GM23338 (cell line): ENCODE results near the gene ZEB2. TPM values are rescaled to one million over a fixed set of nuclear protein-coding genes. Genes with fewer than 3 reads are reported as not detected.

Experiments
- ATAC-seq: fragments of 200-7000 bp; cut with Tn5 transposase; 3 replicates; pipeline ENCODE4 v1.9.1; 2020
- DNase-seq: peaks from one replicate; pipeline ENCODE4 v3.0.0-alpha.2; 2015; ENCODE audit warnings: low spot score
- H2AFZ ChIP-seq: fragments of 200-600 bp; sonication (generic); 2 replicates; pipeline ENCODE4 v1.8.0; 2016; ENCODE audit warnings: antibody characterized with exemption, mild to moderate bottlenecking, moderate library complexity
- H3F3A ChIP-seq: fragments of 200-600 bp; sonication (generic); replicated peaks from 2 replicates; pipeline ENCODE4 v1.8.0; 2017; ENCODE audit warnings: antibody characterized with exemption, mixed run types, low read depth
- H3K27ac ChIP-seq: fragments of 200-600 bp; sonication (generic); 2 replicates; pipeline ENCODE4 v1.6.1; 2016; ENCODE audit warnings: low read depth
- H3K27me3 ChIP-seq: fragments of 200-600 bp; sonication (generic); 2 replicates; pipeline ENCODE4 v1.8.0; 2016; ENCODE audit warnings: mild to moderate bottlenecking, mixed run types, moderate library complexity; ENCODE audit not compliant: insufficient read depth
- H3K36me3 ChIP-seq: fragments of 200-600 bp; sonication (generic); 2 replicates; pipeline ENCODE4 v1.8.0; 2016; ENCODE audit warnings: mild to moderate bottlenecking; ENCODE audit not compliant: insufficient read depth
- H3K4me1 ChIP-seq: fragments of 200-600 bp; sonication (generic); 2 replicates; pipeline ENCODE4 v1.8.0; 2016; ENCODE audit warnings: mild to moderate bottlenecking, moderate library complexity; ENCODE audit not compliant: insufficient read depth
- H3K4me2 ChIP-seq: fragments of 200-600 bp; sonication (generic); 2 replicates; pipeline ENCODE4 v1.7.1; 2017; ENCODE audit warnings: mixed run types
- H3K4me3 ChIP-seq: fragments of 200-600 bp; sonication (generic); 2 replicates; pipeline ENCODE4 v1.6.1; 2016; ENCODE audit warnings: mixed run types
- H3K79me2 ChIP-seq: fragments of 200-600 bp; sonication (generic); replicated peaks from 2 replicates; pipeline ENCODE4 v1.8.0; 2017; ENCODE audit warnings: mild to moderate bottlenecking; ENCODE audit not compliant: insufficient read depth
- H3K9me2 ChIP-seq: fragments of 200-600 bp; sonication (generic); 2 replicates; pipeline ENCODE4 v1.8.0; 2017; ENCODE audit not compliant: insufficient read depth
- H4K20me1 ChIP-seq: fragments of 200-600 bp; sonication (generic); replicated peaks from 2 replicates; pipeline ENCODE4 v1.8.0; 2017; ENCODE audit warnings: mild to moderate bottlenecking; ENCODE audit not compliant: insufficient read depth
- H3K27ac Mint-ChIP-seq: 2 replicates; pipeline ENCODE4 v1.8.0; 2020; ENCODE audit warnings: inconsistent platforms, mild to moderate bottlenecking, moderate library complexity, mixed read lengths
- H3K27me3 Mint-ChIP-seq: 3 replicates; pipeline ENCODE4 v1.8.0; 2022; ENCODE audit warnings: low read depth, mild to moderate bottlenecking, moderate library complexity, mixed read lengths, inconsistent platforms; ENCODE audit not compliant: insufficient read depth, poor library complexity
- H3K36me3 Mint-ChIP-seq: 3 replicates; pipeline ENCODE4 v1.8.0; 2021; ENCODE audit warnings: low read depth, mild to moderate bottlenecking, inconsistent platforms, moderate library complexity, mixed read lengths
- H3K4me1 Mint-ChIP-seq: 3 replicates; pipeline ENCODE4 v1.8.0; 2020; ENCODE audit warnings: mild to moderate bottlenecking, inconsistent platforms, mixed read lengths
- H3K4me3 Mint-ChIP-seq: 3 replicates; pipeline ENCODE4 v1.8.0; 2021; ENCODE audit warnings: moderate library complexity, mild to moderate bottlenecking, inconsistent platforms, mixed read lengths
- H3K9me3 Mint-ChIP-seq: 3 replicates; pipeline ENCODE4 v1.8.0; 2020; ENCODE audit warnings: moderate library complexity, mild to moderate bottlenecking, inconsistent platforms, mixed read lengths
- EZH2 ChIP-seq: fragments of 200-600 bp; sonication (generic); IDR thresholded peaks from one replicate; pipeline ENCODE4 v1.8.0; 2017; ENCODE audit warnings: antibody characterized with exemption, mild to moderate bottlenecking, low read depth; ENCODE audit not compliant: unreplicated experiment
- JUNB ChIP-seq: IDR thresholded peaks from one replicate; pipeline ENCODE4 v1.6.1; 2016; ENCODE audit warnings: antibody characterized with exemption; ENCODE audit not compliant: unreplicated experiment
- NANOG ChIP-seq: IDR thresholded peaks from 2 replicates; pipeline ENCODE4 v1.6.1; 2016; ENCODE audit warnings: antibody characterized with exemption, borderline replicate concordance
- POLR2AphosphoS5 ChIP-seq: IDR thresholded peaks from 2 replicates; pipeline ENCODE4 v1.6.1; 2016; ENCODE audit warnings: antibody characterized with exemption, low read depth
- REST ChIP-seq: IDR thresholded peaks from one replicate; pipeline ENCODE4 v1.6.1; 2018; ENCODE audit warnings: antibody characterized with exemption; ENCODE audit not compliant: unreplicated experiment
- STAT1 ChIP-seq: IDR thresholded peaks from one replicate; pipeline ENCODE4 v1.6.1; 2016; ENCODE audit warnings: antibody characterized with exemption; ENCODE audit not compliant: unreplicated experiment
- ZNF114 ChIP-seq: fragments of 250-450 bp; sonication (Bioruptor Pico); IDR thresholded peaks from 2 replicates; pipeline ENCODE4 v1.5.0; 2020; ENCODE audit warnings: mild to moderate bottlenecking, moderate library complexity
- ZNF331 ChIP-seq: fragments of 250-450 bp; sonication (Bioruptor Pico); IDR thresholded peaks from 2 replicates; pipeline ENCODE4 v1.5.0; 2020; ENCODE audit warnings: low read depth, mild to moderate bottlenecking, moderate library complexity
- ZNF462 ChIP-seq: fragments of 250-450 bp; sonication (Bioruptor Pico); IDR thresholded peaks from 2 replicates; pipeline ENCODE4 v1.5.0; 2020; ENCODE audit warnings: mild to moderate bottlenecking, moderate library complexity
- polyA plus RNA-seq: library from polyadenylated mRNA; unstranded; fragments of >200 nt; fragmentation: Nextera tagmentation; extraction: Ambion mirVana; gene quantifications from 2 replicates; pipeline ENCODE4 v1.2.1, GENCODE V29; 2016
- total RNA-seq: library from RNA; depleted of rRNA; stranded (reverse); fragments of >200 nt; shearing (Covaris generic); gene quantifications from 2 replicates; pipeline ENCODE4 v1.2.3, GENCODE V29; 2014

Gene ZEB2
- total and polyA plus RNA-seq, 2 experiments from 2014 or later: 0.45 TPM; not detected in 1

- TF ChIP-seq ZNF462 (CRISPR knock-in tag) (no peak), ZNF331 (CRISPR knock-in tag) (no peak)
Observed at GRCh38 chr2:144501118-144501517, 18.8 kb downstream of the ZEB2 start (continued).

GRCh38 chr2:144500563-144500962 is 19.4 kb downstream of the ZEB2 start:
- Histone ChIP-seq H3K9me2 (no peaks in the 10 kb centered on the region), H3K79me2 (no peaks in the 10 kb centered on the region), H3K4me3 (no peak overlapping the region), H3F3A (no peaks in the 10 kb centered on the region), H3K27me3 (no peaks in the 10 kb centered on the region; the same call in 1 of the 2 replicates), H4K20me1 (no peaks in the 10 kb centered on the region), H2AFZ (no peak overlapping the region), H3K36me3 (no peaks in the 10 kb centered on the region), H3K4me1 (peaks cover 38% of the 10 kb centered on the region), H3K4me2 (no peak overlapping the region), H3K27ac (no peak overlapping the region)
- Mint-ChIP-seq H3K36me3 (no peaks in the 10 kb centered on the region), H3K4me1 (peaks cover 43% of the 10 kb centered on the region), H3K27me3 (peaks cover 3% of the 10 kb centered on the region), H3K4me3 (no peak overlapping the region), H3K9me3 (no peaks in the 10 kb centered on the region), H3K27ac (no peak overlapping the region)
- DNase-seq: no peak
- no peak for ATAC-seq
- TF ChIP-seq ZNF331 (CRISPR knock-in tag): no peak
- TF ChIP-seq EZH2: no peak
- TF ChIP-seq REST: no peak
- no peak for TF ChIP-seq STAT1
- TF ChIP-seq JUNB: no peak
- TF ChIP-seq ZNF114 (CRISPR knock-in tag): no peak
- no peak for TF ChIP-seq POLR2AphosphoS5
- TF ChIP-seq NANOG: no peak
